Loucy (cell line): Measurements from ENCODE around the gene ZNF681.

ENCODE experiments used
- CTCF ChIP-seq: fragments of 200-600 bp; sonication (generic); conservative IDR thresholded peaks from 2 replicates; pipeline ENCODE4 v1.5.1; 2014; ENCODE audit warnings: mild to moderate bottlenecking, antibody characterized with exemption, low read length
- EZH2phosphoT487 ChIP-seq: fragments of 200-600 bp; IDR thresholded peaks from 2 replicates; pipeline ENCODE4 v1.6.1; 2018; ENCODE audit warnings: antibody characterized with exemption, mild to moderate bottlenecking, moderate library complexity, borderline replicate concordance

- TF ChIP-seq CTCF (no peak), EZH2phosphoT487 (no peak)
Measured at GRCh38 chr19:23709347-23709746, 49.3 kb downstream of the ZNF681 start.
